ENCODE measurements around the gene MACF1. TPM values are rescaled to one million over a fixed set of nuclear protein-coding genes. Genes with fewer than 3 reads are reported as not detected.

MACF1 gene
- total RNA-seq, 1 donor from 2014 or later, result 657 TPM

- H3K4me1 Mint-ChIP-seq (ENCODE audit: low read depth, unreplicated experiment), result peaks cover 31% of the 10 kb centered on the region
- no peak for TF ChIP-seq CTCF (IDR thresholded peaks at IDR 0.05; ENCODE audit: partially characterized antibody, unreplicated experiment)
- H3K36me3 Mint-ChIP-seq (ENCODE audit: unreplicated experiment), result no peaks in the 10 kb centered on the region
- peaks cover 31% of the 10 kb centered on the region for H3K9me3 Mint-ChIP-seq (ENCODE audit: unreplicated experiment)
- H3K4me3 Mint-ChIP-seq (ENCODE audit: unreplicated experiment), result peak overlapping the region; percentile 91
- DNase-seq, result no peak
- H3K27me3 Mint-ChIP-seq (ENCODE audit: unreplicated experiment), result peaks cover 13% of the 10 kb centered on the region
- peak overlapping the region; percentile 90 for H3K27ac Mint-ChIP-seq (ENCODE audit: unreplicated experiment)
Measured at GRCh38 chr1:39406533-39407450, 202.3 kb downstream of the MACF1 start.

- DNase-seq, result no peak
- TF ChIP-seq CTCF (IDR thresholded peaks at IDR 0.05; ENCODE audit: partially characterized antibody, unreplicated experiment), result no peak
- Mint-ChIP-seq H3K36me3 (ENCODE audit: unreplicated experiment) (no peaks in the 10 kb centered on the region), H3K4me1 (ENCODE audit: low read depth, unreplicated experiment) (peaks cover 37% of the 10 kb centered on the region), H3K9me3 (ENCODE audit: unreplicated experiment) (peaks cover 37% of the 10 kb centered on the region), H3K27me3 (ENCODE audit: unreplicated experiment) (peaks cover 16% of the 10 kb centered on the region), H3K4me3 (ENCODE audit: unreplicated experiment) (peak overlapping the region; percentile 91), H3K27ac (ENCODE audit: unreplicated experiment) (peak overlapping the region; percentile 90)
Measured at GRCh38 chr1:39407510-39407895, 203.0 kb downstream of the MACF1 start.

GRCh38 chr1:39407896-39408640 is 203.6 kb downstream of the MACF1 start:
- no peak for DNase-seq
- Mint-ChIP-seq H3K9me3 (ENCODE audit: unreplicated experiment) (peaks cover 37% of the 10 kb centered on the region), H3K36me3 (ENCODE audit: unreplicated experiment) (no peaks in the 10 kb centered on the region), H3K4me3 (ENCODE audit: unreplicated experiment) (peak overlapping the region; percentile 91), H3K27me3 (ENCODE audit: unreplicated experiment) (peaks cover 16% of the 10 kb centered on the region), H3K4me1 (ENCODE audit: low read depth, unreplicated experiment) (peaks cover 37% of the 10 kb centered on the region), H3K27ac (ENCODE audit: unreplicated experiment) (peak overlapping the region; percentile 90)
- no peak for TF ChIP-seq CTCF (IDR thresholded peaks at IDR 0.05; ENCODE audit: partially characterized antibody, unreplicated experiment)

- peaks cover 16% of the 10 kb centered on the region for H3K27me3 Mint-ChIP-seq (ENCODE audit: unreplicated experiment)
- H3K4me3 Mint-ChIP-seq (ENCODE audit: unreplicated experiment), result peak overlapping the region; percentile 91
Measured at GRCh38 chr1:39408641-39409054, 204.2 kb downstream of the MACF1 start.

More at GRCh38 chr1:39408641-39409054, 204.2 kb downstream of the MACF1 start:
- TF ChIP-seq CTCF (IDR thresholded peaks at IDR 0.05; ENCODE audit: partially characterized antibody, unreplicated experiment), result no peak
- no peak overlapping the region for H3K27ac Mint-ChIP-seq (ENCODE audit: unreplicated experiment)
- peaks cover 37% of the 10 kb centered on the region for H3K9me3 Mint-ChIP-seq (ENCODE audit: unreplicated experiment)
- H3K4me1 Mint-ChIP-seq (ENCODE audit: low read depth, unreplicated experiment), result peaks cover 37% of the 10 kb centered on the region
- peak; percentile 95 for DNase-seq
- no peaks in the 10 kb centered on the region for H3K36me3 Mint-ChIP-seq (ENCODE audit: unreplicated experiment)
